ENCODE results near the gene IL18. TPM values are rescaled to one million over a fixed set of nuclear protein-coding genes. Genes with fewer than 3 reads are reported as not detected.

IL18 gene
- total RNA-seq, 2 experiments from 2014 or later: 0.27 TPM; not detected in 1

DNA sequence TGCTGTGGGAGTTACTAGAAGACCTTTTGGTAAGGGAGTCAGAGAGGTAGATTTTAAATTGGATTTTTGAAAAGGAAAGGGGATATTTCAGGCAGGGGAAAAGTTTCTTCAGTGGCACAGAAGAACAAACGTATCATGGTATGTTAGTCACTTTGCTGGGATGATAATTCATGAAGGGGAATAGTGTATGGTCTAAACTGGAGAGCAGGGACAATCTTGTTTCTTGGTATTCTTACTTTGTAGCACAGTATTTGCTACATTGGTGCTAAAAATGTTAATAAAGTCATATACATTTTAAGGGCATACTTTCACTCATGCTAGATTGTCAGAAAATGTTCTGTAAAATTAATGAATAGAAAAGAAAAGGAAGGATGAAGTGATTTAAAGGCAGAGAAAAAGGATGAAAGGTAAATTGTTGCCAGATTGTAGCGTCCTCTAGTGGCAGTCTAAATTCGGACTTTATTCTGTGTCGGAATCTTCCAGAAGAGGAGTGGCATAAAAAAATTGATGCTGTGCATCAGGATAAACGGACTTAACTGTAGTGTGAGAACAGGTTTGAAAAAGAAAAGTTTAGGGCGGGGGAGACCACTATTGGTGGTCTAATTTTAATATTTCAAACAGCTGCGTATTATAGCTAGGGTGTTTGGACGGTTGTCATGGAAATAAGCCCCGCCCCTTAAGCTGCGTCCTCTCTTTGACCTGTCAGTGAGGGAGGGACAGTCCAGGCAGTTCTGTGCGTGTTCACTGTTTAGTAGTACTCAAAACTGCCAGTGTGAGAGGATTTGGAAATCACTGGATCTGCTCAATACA lies 11.1 kb upstream of the IL18 start, which contains the start of gene BCO2:
TSS of gene BCO2 (plus strand) at position 724 of the 810 bp plus-strand sequence. CDS start 90 bp downstream, outside the sequence.
- intact Hi-C loops (cut with DNase I, micrococcal nuclease): no loop called here
- no peaks in the 10 kb centered on the region for H3K9me3 Mint-ChIP-seq
- no peaks in the 10 kb centered on the region for H3K9me3 ChIP-seq (ENCODE audit: control insufficient read depth in 1 of 2, insufficient read depth in 1 of 2, low read length in 2 of 2)
- peak in 11 of 14 experiments; percentile 4 to 73 (median 9) for DNase-seq
- CTCF ChIA-PET: no interaction called here
- TF ChIP-seq, protein P1, sequence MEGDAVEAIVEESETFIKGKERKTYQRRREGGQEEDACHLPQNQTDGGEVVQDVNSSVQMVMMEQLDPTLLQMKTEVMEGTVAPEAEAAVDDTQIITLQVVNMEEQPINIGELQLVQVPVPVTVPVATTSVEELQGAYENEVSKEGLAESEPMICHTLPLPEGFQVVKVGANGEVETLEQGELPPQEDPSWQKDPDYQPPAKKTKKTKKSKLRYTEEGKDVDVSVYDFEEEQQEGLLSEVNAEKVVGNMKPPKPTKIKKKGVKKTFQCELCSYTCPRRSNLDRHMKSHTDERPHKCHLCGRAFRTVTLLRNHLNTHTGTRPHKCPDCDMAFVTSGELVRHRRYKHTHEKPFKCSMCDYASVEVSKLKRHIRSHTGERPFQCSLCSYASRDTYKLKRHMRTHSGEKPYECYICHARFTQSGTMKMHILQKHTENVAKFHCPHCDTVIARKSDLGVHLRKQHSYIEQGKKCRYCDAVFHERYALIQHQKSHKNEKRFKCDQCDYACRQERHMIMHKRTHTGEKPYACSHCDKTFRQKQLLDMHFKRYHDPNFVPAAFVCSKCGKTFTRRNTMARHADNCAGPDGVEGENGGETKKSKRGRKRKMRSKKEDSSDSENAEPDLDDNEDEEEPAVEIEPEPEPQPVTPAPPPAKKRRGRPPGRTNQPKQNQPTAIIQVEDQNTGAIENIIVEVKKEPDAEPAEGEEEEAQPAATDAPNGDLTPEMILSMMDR (IDR thresholded peaks at IDR 0.05): peak; percentile 40
- H3K36me3 Mint-ChIP-seq (ENCODE audit: low read depth): no peaks in the 10 kb centered on the region
- POLR2A ChIA-PET: no interaction called here
- H3K27me3 Mint-ChIP-seq: peaks cover 12% of the 10 kb centered on the region
- no peak within 1 kb of the TSS for H3K27ac ChIP-seq (ENCODE audit: low read depth in 1 of 2, low read length in 2 of 2)
- peak; percentile 29 for ATAC-seq (ENCODE audit: poor library complexity)
- H3K27ac Mint-ChIP-seq: no peak within 1 kb of the TSS
- no peak within 1 kb of the TSS for H3K4me3 Mint-ChIP-seq
- peaks cover 3% of the 10 kb centered on the region for H3K4me1 ChIP-seq (ENCODE audit: insufficient read depth, low read length)
- H3K4me3 ChIP-seq (ENCODE audit: low read length): peak within 1 kb of the TSS; percentile 15
- peaks cover 0 to 3% of the 10 kb centered on the region in 2 experiments for H3K27me3 ChIP-seq (ENCODE audit: control insufficient read depth in 1 of 2, insufficient read depth in 2 of 2, low read length in 2 of 2)
- no peaks in the 10 kb centered on the region for H3K36me3 ChIP-seq (ENCODE audit: insufficient read depth, low read length)
- H3K4me1 Mint-ChIP-seq (ENCODE audit: low read depth): peaks cover 13% of the 10 kb centered on the region

DNA sequence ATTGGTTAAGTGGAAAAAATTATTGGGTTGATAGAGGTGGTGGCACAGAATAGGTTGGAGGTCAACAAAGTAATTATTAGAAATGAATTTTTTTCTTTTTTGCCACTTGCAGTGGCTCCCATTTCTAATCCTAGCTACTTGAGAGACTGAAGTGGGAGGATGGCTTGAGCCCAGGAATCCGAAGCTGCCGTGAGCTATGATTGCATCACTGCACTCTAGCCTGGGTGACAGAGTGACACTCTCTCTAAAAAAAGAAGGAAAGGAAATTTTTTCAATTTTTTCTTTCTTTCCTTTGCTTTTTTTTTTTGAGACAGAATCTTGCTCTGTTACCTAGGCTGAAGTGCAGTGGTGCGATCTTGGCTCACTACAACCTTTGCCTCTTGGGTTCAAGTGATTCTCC lies 9.3 kb upstream of the IL18 start:
- DNase-seq (no peak), ATAC-seq (ENCODE audit: poor library complexity) (no peak)
- Mint-ChIP-seq H3K4me1 (ENCODE audit: low read depth) (peaks cover 13% of the 10 kb centered on the region), H3K27ac (no peak overlapping the region), H3K9me3 (no peaks in the 10 kb centered on the region), H3K36me3 (ENCODE audit: low read depth) (no peaks in the 10 kb centered on the region), H3K27me3 (peaks cover 8% of the 10 kb centered on the region), H3K4me3 (no peak overlapping the region)
- no peaks in the 10 kb centered on the region for H3K36me3 ChIP-seq (ENCODE audit: insufficient read depth, low read length)
- peaks cover 3% of the 10 kb centered on the region for H3K4me1 ChIP-seq (ENCODE audit: insufficient read depth, low read length)
- no peak overlapping the region for H3K4me3 ChIP-seq (ENCODE audit: low read length)
- TF ChIP-seq, protein P1 (IDR thresholded peaks at IDR 0.05): no peak
- intact Hi-C loops (cut with DNase I, micrococcal nuclease): no loop called here
- CTCF ChIA-PET: no interaction called here
- H3K27me3 ChIP-seq (ENCODE audit: control insufficient read depth in 1 of 2, insufficient read depth in 2 of 2, low read length in 2 of 2): peaks cover 0 to 3% of the 10 kb centered on the region in 2 experiments
- POLR2A ChIA-PET: no interaction called here
- H3K9me3 ChIP-seq (ENCODE audit: control insufficient read depth in 1 of 2, insufficient read depth in 1 of 2, low read length in 2 of 2): no peaks in the 10 kb centered on the region
- H3K27ac ChIP-seq (ENCODE audit: low read depth in 1 of 2, low read length in 2 of 2): no peak overlapping the region

DNA sequence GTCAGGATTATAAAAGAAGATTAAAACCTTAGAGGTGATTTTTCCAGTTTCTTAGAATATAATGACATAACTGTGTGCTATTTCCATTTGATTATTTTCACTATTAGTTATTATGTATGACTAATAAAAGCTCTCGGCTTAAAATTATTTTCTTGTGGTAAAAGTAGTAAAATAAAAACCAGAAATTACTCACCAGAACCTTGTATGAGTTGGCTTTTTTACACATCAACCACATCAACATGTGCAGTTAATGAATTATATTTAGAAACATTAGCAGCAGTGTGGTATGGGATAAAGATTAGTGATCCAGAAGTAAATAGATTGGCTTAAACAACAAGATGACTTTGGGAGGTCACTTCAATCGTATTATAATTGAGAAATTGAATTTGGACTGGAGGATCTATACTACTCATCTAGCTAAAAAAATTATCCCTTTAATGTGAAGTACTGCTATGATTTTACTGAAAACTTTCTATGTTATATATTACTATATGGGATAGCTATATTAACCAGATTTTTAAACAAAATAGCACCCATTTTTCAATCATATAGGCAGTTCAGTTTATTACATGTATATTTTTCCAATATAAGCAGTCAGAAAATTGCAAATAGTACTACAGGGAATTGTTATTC lies 8.6 kb upstream of the IL18 start:
- CTCF ChIA-PET: interaction anchor here (0.6 kb wide), 1 partner anchor 19 kb away, joined by 3 read pairs; no protein-coding TSS in a partner anchor
- intact Hi-C loops (cut with DNase I, micrococcal nuclease): no loop called here

More for the DNA sequence above, 8.6 kb upstream of the IL18 start:
- ATAC-seq (ENCODE audit: poor library complexity) (no peak), DNase-seq (no peak)
- Histone ChIP-seq H3K4me3 (ENCODE audit: low read length) (no peak overlapping the region), H3K36me3 (ENCODE audit: insufficient read depth, low read length) (no peaks in the 10 kb centered on the region), H3K27ac (ENCODE audit: low read depth in 1 of 2, low read length in 2 of 2) (no peak overlapping the region), H3K9me3 (ENCODE audit: control insufficient read depth in 1 of 2, insufficient read depth in 1 of 2, low read length in 2 of 2) (no peaks in the 10 kb centered on the region), H3K27me3 (ENCODE audit: control insufficient read depth in 1 of 2, insufficient read depth in 2 of 2, low read length in 2 of 2) (peaks cover 0 to 3% of the 10 kb centered on the region in 2 experiments), H3K4me1 (ENCODE audit: insufficient read depth, low read length) (peaks cover 3% of the 10 kb centered on the region)
- H3K27ac Mint-ChIP-seq: no peak overlapping the region
- no peaks in the 10 kb centered on the region for H3K36me3 Mint-ChIP-seq (ENCODE audit: low read depth)
- no peak overlapping the region for H3K4me3 Mint-ChIP-seq
- TF ChIP-seq, protein P1 (IDR thresholded peaks at IDR 0.05): no peak
- H3K4me1 Mint-ChIP-seq (ENCODE audit: low read depth): peaks cover 13% of the 10 kb centered on the region
- POLR2A ChIA-PET: no interaction called here
- H3K9me3 Mint-ChIP-seq: no peaks in the 10 kb centered on the region
- H3K27me3 Mint-ChIP-seq: peaks cover 11% of the 10 kb centered on the region

All from CD4-positive, alpha-beta T cell (primary cell).